ENCODE measurements around the gene WNT10A.

The WNT10A gene

DNA sequence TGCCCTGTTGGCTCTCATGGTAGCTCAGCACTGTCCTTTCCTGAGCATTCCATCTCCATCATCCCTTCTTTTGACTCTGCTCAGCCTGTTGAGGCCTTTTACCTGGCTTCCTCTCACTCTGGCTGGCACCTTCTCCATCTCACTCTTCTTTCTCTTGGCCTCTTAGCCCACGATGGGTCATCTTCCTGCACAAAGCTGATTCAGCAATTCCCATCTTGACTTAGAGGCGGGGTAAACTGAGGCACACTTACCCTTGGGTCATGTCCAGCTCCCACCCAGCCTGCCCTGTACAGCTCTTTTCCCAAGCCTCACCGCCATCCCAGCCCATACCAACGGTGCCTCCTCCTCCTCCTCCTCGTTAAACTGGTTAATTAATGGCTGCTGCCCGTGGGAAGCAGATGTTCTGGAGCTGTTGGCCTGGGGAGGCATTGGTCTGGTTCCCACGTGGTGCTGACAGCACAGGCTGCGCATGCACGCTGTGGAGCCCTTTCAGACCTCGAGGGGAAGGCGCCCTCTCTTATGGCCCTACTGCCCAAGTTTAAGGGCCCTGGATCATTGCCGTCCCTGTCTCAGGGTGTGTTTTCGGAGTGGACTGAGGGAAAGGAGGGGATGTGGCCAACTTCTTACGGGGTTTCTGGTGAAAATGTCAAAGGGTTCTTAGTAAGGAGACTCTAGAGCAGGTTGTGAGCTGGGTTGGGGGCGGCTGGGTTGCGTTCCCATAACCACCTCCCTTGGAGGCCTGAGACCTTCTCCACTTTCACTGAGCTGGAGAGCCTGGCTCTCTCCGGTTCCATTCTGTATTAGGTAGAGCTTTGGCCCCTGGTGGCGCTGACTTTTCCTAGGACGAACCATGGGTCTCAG lies 10.9 kb downstream of the WNT10A start:
- FAIRE-seq = no peak
- DNase-seq (ENCODE audit: extremely low spot score, insufficient read length, low read depth) = no peak

DNA sequence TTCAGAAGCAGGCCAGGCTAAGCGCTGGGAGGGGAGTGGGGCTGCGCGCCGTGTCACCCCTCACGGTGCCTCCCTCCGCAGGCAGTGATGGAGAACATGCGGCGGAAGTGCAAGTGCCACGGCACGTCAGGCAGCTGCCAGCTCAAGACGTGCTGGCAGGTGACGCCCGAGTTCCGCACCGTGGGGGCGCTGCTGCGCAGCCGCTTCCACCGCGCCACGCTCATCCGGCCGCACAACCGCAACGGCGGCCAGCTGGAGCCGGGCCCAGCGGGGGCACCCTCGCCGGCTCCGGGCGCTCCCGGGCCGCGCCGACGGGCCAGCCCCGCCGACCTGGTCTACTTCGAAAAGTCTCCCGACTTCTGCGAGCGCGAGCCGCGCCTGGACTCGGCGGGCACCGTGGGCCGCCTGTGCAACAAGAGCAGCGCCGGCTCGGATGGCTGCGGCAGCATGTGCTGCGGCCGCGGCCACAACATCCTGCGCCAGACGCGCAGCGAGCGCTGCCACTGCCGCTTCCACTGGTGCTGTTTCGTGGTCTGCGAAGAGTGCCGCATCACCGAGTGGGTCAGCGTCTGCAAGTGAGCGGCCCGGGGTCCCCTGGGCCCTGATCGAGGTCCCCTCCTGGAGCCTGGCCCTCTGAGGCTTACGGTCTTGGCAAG lies 12.2 kb downstream of the WNT10A start:
- FAIRE-seq (peak; percentile 94), DNase-seq (ENCODE audit: extremely low spot score, insufficient read length, low read depth) (no peak)

- peak; percentile 76 for FAIRE-seq
- DNase-seq (ENCODE audit: extremely low spot score, insufficient read length, low read depth) = no peak
Observed at GRCh38 chr2:218893349-218894150, 12.9 kb downstream of the WNT10A start.

GRCh38 chr2:218894151-218894879 lies 13.7 kb downstream of the WNT10A start:
- DNase-seq (ENCODE audit: extremely low spot score, insufficient read length, low read depth) (no peak), FAIRE-seq (peak; percentile 12)

- DNase-seq (ENCODE audit: extremely low spot score, insufficient read length, low read depth) (no peak), FAIRE-seq (no peak)
Observed at GRCh38 chr2:218894880-218895157, 14.2 kb downstream of the WNT10A start.

- DNase-seq (ENCODE audit: extremely low spot score, insufficient read length, low read depth) (no peak), FAIRE-seq (no peak)
Observed at GRCh38 chr2:218895326-218895725, 14.7 kb downstream of the WNT10A start.

DNA sequence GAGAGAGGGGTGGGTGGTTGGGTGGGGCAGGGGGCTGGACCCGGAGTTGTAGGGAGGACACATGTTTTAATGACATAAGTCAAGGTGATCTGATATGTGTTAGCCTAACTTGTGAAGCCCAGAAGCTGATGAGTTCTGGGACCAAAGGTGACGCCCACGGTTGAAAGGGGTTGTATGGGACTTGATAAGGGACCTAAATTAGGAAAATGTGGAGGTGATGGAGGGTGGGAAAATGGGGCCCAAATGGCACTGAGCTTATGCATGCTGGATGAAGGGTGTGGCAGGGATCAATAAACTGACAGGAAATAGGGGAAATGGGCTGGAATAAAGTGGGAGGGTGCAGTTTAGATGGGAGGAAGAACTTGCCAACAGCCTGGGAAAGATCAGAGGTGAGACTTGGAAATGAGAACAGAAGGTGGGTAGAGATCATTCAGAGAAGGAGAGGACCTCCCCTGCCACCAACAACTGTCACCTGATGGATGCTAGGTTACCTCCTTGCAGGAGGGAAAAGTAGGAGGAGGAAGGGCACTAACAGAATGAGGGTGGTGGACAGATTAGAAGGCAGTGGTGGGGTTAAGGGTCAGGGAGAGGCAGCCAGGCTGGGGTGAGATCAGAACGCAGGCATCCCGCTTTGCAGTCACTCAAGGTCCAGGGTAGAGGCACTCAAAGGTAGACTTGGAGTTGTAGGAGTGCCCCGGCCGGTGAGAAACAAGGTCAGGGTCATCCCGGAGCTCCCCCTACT lies 15.3 kb downstream of the WNT10A start:
- DNase-seq (ENCODE audit: extremely low spot score, insufficient read length, low read depth) (no peak), FAIRE-seq (no peak)

DNA sequence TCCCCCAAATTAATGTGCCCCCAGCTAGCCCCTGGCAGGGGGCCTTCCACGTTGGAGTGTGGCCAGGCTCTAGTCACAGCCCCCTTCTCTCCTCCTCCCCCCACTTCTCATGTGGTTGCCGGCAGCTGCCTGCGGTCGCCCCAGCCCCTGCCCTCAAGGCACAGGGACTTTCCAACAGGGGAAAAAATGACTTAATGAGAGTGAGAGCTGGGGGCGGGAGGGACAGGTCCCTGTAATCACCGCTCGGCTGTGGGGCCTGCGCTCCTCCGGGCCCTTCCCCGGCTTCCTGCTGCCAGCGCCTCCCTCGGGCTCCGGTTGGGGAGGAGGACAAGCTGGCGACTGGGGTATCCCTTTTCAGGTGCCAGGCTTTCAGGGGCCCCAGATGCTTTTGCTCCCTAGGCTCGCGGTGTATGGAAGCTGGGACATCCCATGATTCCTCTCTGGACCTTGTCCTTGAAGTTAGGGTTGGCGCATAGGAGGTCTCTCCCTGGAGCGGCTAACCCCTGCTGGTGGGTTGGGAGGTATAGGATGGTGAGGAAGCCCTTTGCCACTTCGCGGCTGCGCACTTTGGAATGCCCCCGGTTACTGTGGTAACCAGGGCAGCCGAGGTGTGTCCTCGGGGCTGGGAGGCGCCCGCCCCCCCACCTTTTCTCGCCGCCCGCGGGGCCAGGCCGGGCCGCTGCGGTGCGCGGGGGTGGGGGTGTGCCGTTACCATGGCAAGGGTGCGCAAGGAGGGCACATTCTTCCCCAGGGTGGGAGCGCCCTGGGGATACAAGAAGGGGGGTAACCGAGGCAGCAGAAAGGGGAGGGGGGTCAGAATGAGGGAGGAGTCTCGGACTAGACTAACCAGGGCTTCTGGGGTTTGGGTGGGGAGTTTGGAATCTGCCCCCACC lies 16.1 kb downstream of the WNT10A start:
- peak; percentile 100 for FAIRE-seq
- DNase-seq (ENCODE audit: extremely low spot score, insufficient read length, low read depth) = peak; percentile 72

DNA sequence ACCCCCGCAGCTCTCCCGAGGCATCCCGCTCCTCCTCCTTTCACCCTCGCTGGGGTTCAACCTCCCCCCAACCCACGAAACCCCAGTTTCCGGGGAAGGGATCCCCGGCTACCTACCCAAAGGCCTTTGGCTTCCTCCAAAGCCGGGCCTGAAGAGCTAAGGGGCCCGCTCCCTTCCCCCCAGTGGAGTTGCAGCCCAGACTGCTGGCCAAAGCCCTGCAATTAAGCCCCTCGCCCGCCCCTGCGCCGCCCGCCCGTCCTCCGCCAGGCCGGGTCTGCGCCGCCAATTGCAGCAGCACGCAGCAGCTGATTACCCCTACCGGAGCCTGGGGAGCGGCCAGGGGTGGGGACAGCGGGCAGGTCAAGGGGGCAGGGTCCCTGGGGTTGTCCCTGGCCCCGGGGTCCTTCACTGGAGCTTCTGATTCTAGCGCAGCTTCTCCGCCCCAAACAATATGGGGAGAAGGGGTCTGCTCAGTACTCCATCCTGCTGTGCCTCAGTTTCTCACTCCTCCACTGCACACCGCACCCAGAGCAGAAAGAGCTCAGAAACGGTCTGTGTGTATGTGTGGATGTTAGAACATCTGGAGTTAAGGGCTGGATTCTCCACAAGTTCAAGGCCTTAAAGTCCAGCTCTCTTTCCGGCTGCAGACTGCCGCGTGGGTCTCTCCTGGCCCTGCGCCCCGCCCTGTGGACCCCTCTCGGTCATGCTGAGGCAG lies 16.9 kb downstream of the WNT10A start:
- DNase-seq (ENCODE audit: extremely low spot score, insufficient read length, low read depth) = no peak

GRCh38 chr2:218898109-218898878 lies 17.6 kb downstream of the WNT10A start:
- DNase-seq (ENCODE audit: extremely low spot score, insufficient read length, low read depth) (no peak), FAIRE-seq (peak; percentile 91)

More for the DNA sequence above, 16.9 kb downstream of the WNT10A start:
- peak; percentile 24 for FAIRE-seq

GRCh38 chr2:218899147-218899546 lies 18.5 kb downstream of the WNT10A start:
- no peak for DNase-seq (ENCODE audit: extremely low spot score, insufficient read length, low read depth)
- FAIRE-seq = no peak

DNA sequence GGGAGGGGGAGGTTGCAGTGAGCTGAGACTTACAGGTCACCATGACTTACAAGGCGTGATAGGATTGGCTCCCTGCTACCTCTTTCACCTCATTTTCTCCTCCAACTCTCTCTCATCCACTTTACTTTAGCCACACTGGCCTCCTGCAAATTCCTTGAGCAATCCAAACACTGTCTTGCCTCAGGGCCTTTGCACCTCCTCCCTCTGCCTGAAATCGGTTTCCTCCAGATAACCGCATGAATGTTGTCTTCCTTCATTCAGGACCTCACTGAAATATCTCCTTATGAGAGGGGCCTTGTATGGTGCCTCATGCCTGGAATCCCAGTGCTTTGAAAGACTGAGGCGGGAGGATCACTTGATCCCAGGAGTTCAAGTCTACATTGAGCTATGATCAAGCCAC lies 21.8 kb downstream of the WNT10A start:
- FAIRE-seq = no peak

GRCh38 chr2:218904176-218904575 lies 23.5 kb downstream of the WNT10A start:
- DNase-seq (ENCODE audit: extremely low spot score, insufficient read length, low read depth) (no peak), FAIRE-seq (no peak)

More for the DNA sequence above, 21.8 kb downstream of the WNT10A start:
- no peak for DNase-seq (ENCODE audit: extremely low spot score, insufficient read length, low read depth)

- peak; percentile 87 for DNase-seq (ENCODE audit: extremely low spot score, insufficient read length, low read depth)
- FAIRE-seq = peak; percentile 97
Observed at GRCh38 chr2:218908721-218909619, 28.3 kb downstream of the WNT10A start.

- DNase-seq (ENCODE audit: extremely low spot score, insufficient read length, low read depth) (no peak), FAIRE-seq (no peak)
Observed at GRCh38 chr2:218910741-218911140, 30.1 kb downstream of the WNT10A start.

DNA sequence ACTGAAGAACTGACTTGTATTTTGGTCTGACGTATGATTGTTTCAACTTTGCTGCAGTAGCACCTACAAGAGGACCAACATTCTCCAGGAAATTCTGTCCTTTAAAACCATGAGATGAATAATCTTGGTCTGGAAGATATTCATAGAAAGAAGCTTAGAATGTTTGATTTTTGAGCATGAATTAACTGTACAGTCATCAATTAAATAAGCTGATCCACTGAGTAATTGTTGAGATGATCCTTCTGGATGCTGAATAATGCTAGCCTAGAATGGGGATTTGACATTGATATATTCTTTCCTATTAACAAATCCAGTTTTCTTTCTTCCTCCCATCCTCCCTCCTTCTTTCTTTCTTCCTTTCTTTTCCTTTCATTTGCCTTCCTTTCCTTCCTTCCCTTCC lies 39.9 kb downstream of the WNT10A start:
- no peak for FAIRE-seq

More for the DNA sequence above, 39.9 kb downstream of the WNT10A start:
- no peak for DNase-seq (ENCODE audit: extremely low spot score, insufficient read length, low read depth)
